H1 (cell line): ENCODE results near the gene RABGGTA. TPM values are rescaled to one million over a fixed set of nuclear protein-coding genes. Genes with fewer than 3 reads are reported as not detected.

Experiments used
- CTCF ChIA-PET: fragments of 300-600 bp; sonication (Branson Sonifier 250); formaldehyde crosslinking; loops from one replicate; lab custom pipeline; 2021; ENCODE audit not compliant: partially characterized antibody; lab: Charles Lee
- POLR2A ChIA-PET: fragments of 300-600 bp; sonication (Branson Sonifier 250); formaldehyde crosslinking; loops from one replicate; lab custom pipeline; 2021; ENCODE audit warnings: inconsistent platforms; ENCODE audit not compliant: partially characterized antibody; lab: Charles Lee
- DNase-seq, 2 experiments: peaks; one replicate each; pipeline versions ENCODE4 v3.0.0 to v3.0.0-alpha.2; 2010 to 2022; ENCODE audit warnings: low spot score in 2 of 2, low read depth in 1 of 2, mixed read lengths in 1 of 2
- FAIRE-seq: peaks from 2 replicates; lab custom pipeline; 2011; peaks lifted over from hg19 to GRCh38; lab: Jason Lieb, UNC
- H2AFZ ChIP-seq: 2 replicates; pipeline ENCODE4 v1.8.1; 2012; ENCODE audit warnings: low read length, inconsistent platforms
- H2AK5ac ChIP-seq: 2 replicates; pipeline ENCODE4 v1.6.1; 2013; ENCODE audit warnings: low read depth, low read length
- H2BK120ac ChIP-seq: replicated peaks from 2 replicates; pipeline ENCODE3; 2013; ENCODE audit warnings: low read depth, low read length, inconsistent platforms
- H2BK12ac ChIP-seq: 2 replicates; pipeline ENCODE4 v1.6.1; 2013; ENCODE audit warnings: low read depth, low read length
- H2BK15ac ChIP-seq: 2 replicates; pipeline ENCODE4 v1.6.1; 2013; ENCODE audit warnings: low read length
- H2BK20ac ChIP-seq: 2 replicates; pipeline ENCODE4 v1.6.1; 2013; ENCODE audit warnings: low read length
- H2BK5ac ChIP-seq: 2 replicates; pipeline ENCODE4 v1.6.1; 2013; ENCODE audit warnings: low read depth, low read length
- H3K14ac ChIP-seq: 2 replicates; pipeline ENCODE4 v1.6.1; 2013; ENCODE audit warnings: inconsistent platforms; ENCODE audit not compliant: insufficient read length
- H3K18ac ChIP-seq: 2 replicates; pipeline ENCODE4 v1.6.1; 2013; ENCODE audit warnings: low read length; ENCODE audit errors: extremely low read depth
- H3K23ac ChIP-seq: 2 replicates; pipeline ENCODE4 v1.6.1; 2013; ENCODE audit warnings: inconsistent platforms; ENCODE audit not compliant: insufficient read length
- H3K23me2 ChIP-seq: 2 replicates; pipeline ENCODE4 v1.6.1; 2013; ENCODE audit warnings: low read depth, low read length
- H3K27ac ChIP-seq: 2 replicates; pipeline ENCODE4 v1.6.1; 2011; ENCODE audit warnings: low read depth, low read length, inconsistent platforms
- H3K27me3 ChIP-seq, 4 experiments: replicated peaks in 1 of 4; 1 replicate in 1 of 4; 2 replicates in 3 of 4; pipeline versions ENCODE4 v1.6.1 to v1.8.1; 2011 to 2013; ENCODE audit warnings: low read length in 3 of 4, mild to moderate bottlenecking in 3 of 4, inconsistent platforms in 2 of 4, mixed read lengths in 2 of 4, moderate library complexity in 1 of 4; ENCODE audit not compliant: control insufficient read depth in 3 of 4, insufficient read depth in 3 of 4; ENCODE audit errors: extremely low read depth in 1 of 4
- H3K36me3 ChIP-seq, 4 experiments: 2 replicates each; pipeline versions ENCODE4 v1.6.1 to v1.8.1; 2011 to 2013; ENCODE audit warnings: mild to moderate bottlenecking in 4 of 4, low read length in 3 of 4, moderate library complexity in 2 of 4, control low read depth in 1 of 4, inconsistent platforms in 1 of 4; ENCODE audit not compliant: insufficient read depth in 4 of 4, control insufficient read depth in 2 of 4
- H3K4ac ChIP-seq: replicated peaks from 2 replicates; pipeline ENCODE3; 2013; ENCODE audit warnings: low read length, low read depth, mixed read lengths, inconsistent platforms; ENCODE audit not compliant: insufficient read length
- H3K4me1 ChIP-seq, 4 experiments: replicated peaks in 1 of 4; 1 replicate in 1 of 4; 2 replicates in 3 of 4; pipeline versions ENCODE4 v1.6.1 to v1.8.1; 2011 to 2013; ENCODE audit warnings: low read length in 3 of 4, inconsistent platforms in 2 of 4, mixed read lengths in 1 of 4; ENCODE audit not compliant: insufficient read depth in 4 of 4, control insufficient read depth in 3 of 4
- H3K4me2 ChIP-seq, 2 experiments: 2 replicates each; pipeline versions ENCODE4 v1.6.1 to v1.8.1; 2011 to 2013; ENCODE audit warnings: low read depth in 2 of 2, low read length in 2 of 2, control low read depth in 1 of 2, inconsistent platforms in 1 of 2, mild to moderate bottlenecking in 1 of 2; ENCODE audit not compliant: insufficient read depth in 1 of 2
- H3K4me3 ChIP-seq, 4 experiments: fragments of 200-600, 300-600 bp in 1 of 4; sonication (generic), shearing (Covaris generic), sonication (Bioruptor Twin) in 1 of 4; 2 replicates each; pipeline versions ENCODE4 v1.5.1 to v1.8.1; 2011 to 2016; ENCODE audit warnings: low read length in 4 of 4, low read depth in 3 of 4, control low read depth in 2 of 4, inconsistent platforms in 2 of 4, mild to moderate bottlenecking in 2 of 4, mixed read lengths in 1 of 4, moderate library complexity in 1 of 4; ENCODE audit not compliant: insufficient read depth in 2 of 4; ENCODE audit errors: extremely low read depth in 1 of 4
- H3K56ac ChIP-seq: replicated peaks from 2 replicates; pipeline ENCODE3; 2013; ENCODE audit warnings: low read depth, mild to moderate bottlenecking, mixed read lengths, low read length, inconsistent platforms; ENCODE audit not compliant: insufficient read length
- H3K79me1 ChIP-seq: 2 replicates; pipeline ENCODE4 v1.6.1; 2013; ENCODE audit warnings: low read depth, low read length, control low read depth
- H3K79me2 ChIP-seq, 2 experiments: 2 replicates each; pipeline versions ENCODE4 v1.6.1 to v1.8.1; 2012 to 2013; ENCODE audit warnings: low read length in 2 of 2, mild to moderate bottlenecking in 2 of 2, inconsistent platforms in 1 of 2; ENCODE audit not compliant: insufficient read depth in 2 of 2, control insufficient read depth in 1 of 2
- H3K9ac ChIP-seq, 4 experiments: replicated peaks in 1 of 4; 1 replicate in 1 of 4; 2 replicates in 3 of 4; pipeline versions ENCODE4 v1.6.1 to v1.8.1; 2011 to 2013; ENCODE audit warnings: low read depth in 3 of 4, low read length in 3 of 4, control low read depth in 2 of 4, mild to moderate bottlenecking in 2 of 4, moderate library complexity in 2 of 4, inconsistent platforms in 1 of 4; ENCODE audit errors: extremely low read depth in 1 of 4
- H3K9me3 ChIP-seq, 2 experiments: 2 replicates each; pipeline versions ENCODE4 v1.6.1 to v1.8.1; 2012 to 2013; ENCODE audit warnings: mild to moderate bottlenecking in 2 of 2, moderate library complexity in 2 of 2, control low read depth in 1 of 2, inconsistent platforms in 1 of 2, low read depth in 1 of 2, low read length in 1 of 2, mixed read lengths in 1 of 2; ENCODE audit not compliant: insufficient read depth in 2 of 2
- H4K20me1 ChIP-seq, 2 experiments: replicated peaks in 1 of 2; 2 replicates each; pipeline versions ENCODE3 to v1.8.1; 2011 to 2013; ENCODE audit warnings: inconsistent platforms in 2 of 2, low read length in 2 of 2, mild to moderate bottlenecking in 1 of 2; ENCODE audit not compliant: insufficient read depth in 2 of 2, control insufficient read depth in 1 of 2
- H4K5ac ChIP-seq: 2 replicates; pipeline ENCODE4 v1.6.1; 2013; ENCODE audit warnings: low read length, low read depth, mixed read lengths, inconsistent platforms; ENCODE audit not compliant: insufficient read length
- H4K8ac ChIP-seq: 2 replicates; pipeline ENCODE4 v1.8.0; 2013; ENCODE audit warnings: mild to moderate bottlenecking, moderate library complexity, low read length, inconsistent platforms; ENCODE audit not compliant: insufficient read depth; ENCODE audit errors: extremely low read depth
- H4K91ac ChIP-seq: replicated peaks from 2 replicates; pipeline ENCODE3; 2013; ENCODE audit warnings: low read length, mixed read lengths, inconsistent platforms; ENCODE audit not compliant: insufficient read length
- BCL11A ChIP-seq, 2 experiments: IDR thresholded peaks; one replicate each; pipeline ENCODE4 v1.6.1; 2011; ENCODE audit warnings: low read depth in 2 of 2, low read length in 2 of 2, mild to moderate bottlenecking in 2 of 2
- BRCA1 ChIP-seq: IDR thresholded peaks from 2 replicates; pipeline ENCODE4 v1.6.1; 2012; ENCODE audit warnings: low read depth, low read length, improper control_type of control experiment
- CBX8 ChIP-seq: fragments of 300-800, 300-1000 bp; sonication (generic); IDR thresholded peaks from 2 replicates; pipeline ENCODE4 v1.7.1; 2016; ENCODE audit warnings: low read depth, low read length, borderline replicate concordance
- EP300 ChIP-seq, 2 experiments: IDR thresholded peaks; 1 replicate in 1 of 2; 2 replicates in 1 of 2; pipeline ENCODE4 v1.6.1; 2011 to 2012; ENCODE audit warnings: low read depth in 2 of 2, low read length in 2 of 2, mild to moderate bottlenecking in 2 of 2, borderline replicate concordance in 1 of 2, inconsistent platforms in 1 of 2, moderate library complexity in 1 of 2
- POLR2AphosphoS5 ChIP-seq: IDR thresholded peaks from 2 replicates; pipeline ENCODE4 v1.6.1; 2011; ENCODE audit warnings: low read depth, low read length
- RFX5 ChIP-seq: IDR thresholded peaks from 2 replicates; pipeline ENCODE4 v1.6.1; 2011; ENCODE audit warnings: low read depth, low read length, improper control_type of control experiment, borderline replicate concordance
- SP1 ChIP-seq: IDR thresholded peaks from 2 replicates; pipeline ENCODE4 v1.6.1; 2011; ENCODE audit warnings: low read depth, low read length
- SP2 ChIP-seq: IDR thresholded peaks from 2 replicates; pipeline ENCODE4 v1.6.1; 2012; ENCODE audit warnings: mild to moderate bottlenecking, low read length, inconsistent platforms
- SRF ChIP-seq: IDR thresholded peaks from 2 replicates; pipeline ENCODE4 v1.6.1; 2011; ENCODE audit warnings: mild to moderate bottlenecking, low read depth, low read length, moderate library complexity
- TAF7 ChIP-seq: optimal IDR thresholded peaks from 2 replicates; pipeline ENCODE3; 2011; ENCODE audit warnings: low read depth, mild to moderate bottlenecking, inconsistent platforms, low read length, moderate library complexity, borderline replicate concordance
- TEAD4 ChIP-seq: IDR thresholded peaks from 2 replicates; pipeline ENCODE4 v1.6.1; 2012; ENCODE audit warnings: low read depth, low read length, inconsistent platforms, mixed read lengths
- WGBS, 2 experiments: shearing (Covaris generic) in 1 of 2; methylation state at CpG; one replicate each; pipeline versions ENCODE4 v1.1.6 to v1.1.7; 2013 to 2015; ENCODE audit warnings: low lambda C conversion rate in 2 of 2, mixed read lengths in 2 of 2, inconsistent platforms in 1 of 2, low coverage in 1 of 2, missing lambda C conversion rate in 1 of 2; ENCODE audit not compliant: insufficient replicate concordance in 2 of 2, insufficient coverage in 1 of 2, insufficient read length in 1 of 2; ENCODE audit errors: extremely low coverage in 1 of 2, missing lambda C conversion rate in 1 of 2; 5-methylcytosine and 5-hydroxymethylcytosine counted together
- polyA plus RNA-seq, 7 experiments: library from polyadenylated mRNA; depleted of rRNA in 3 of 7; stranded (reverse) in 5 of 7; unstranded in 2 of 7; fragments of >200 nt in 5 of 7; fragments of 200-250 nt in 2 of 7; gene quantifications; 1 replicate in 5 of 7; 2 replicates in 1 of 7; 4 replicates in 1 of 7; pipeline versions ENCODE4 v1.2.1 to v1.2.3, GENCODE V29; 2011 to 2013; ENCODE audit warnings: missing spikeins in 2 of 7, mixed read lengths in 2 of 7
- total RNA-seq: library from RNA; stranded (reverse); fragmentation: NEBNext Ultra II Directional; extraction: Animal tissue kit (Norgen Biotek cat#: 25700); gene quantifications from 2 replicates; pipeline ENCODE4 v1.2.1, GENCODE V29; 2021
- TF ChIP-seq, protein P1 (sequence below): IDR thresholded peaks from 2 replicates; pipeline ENCODE4 v1.6.1; 2012; ENCODE audit warnings: inconsistent platforms

The RABGGTA gene
- total and polyA plus RNA-seq, 2 of the 8 experiments (the other 6 are each of a cell fraction or from before 2014, with no cell fraction given): 16.0 to 49.8 TPM

DNA sequence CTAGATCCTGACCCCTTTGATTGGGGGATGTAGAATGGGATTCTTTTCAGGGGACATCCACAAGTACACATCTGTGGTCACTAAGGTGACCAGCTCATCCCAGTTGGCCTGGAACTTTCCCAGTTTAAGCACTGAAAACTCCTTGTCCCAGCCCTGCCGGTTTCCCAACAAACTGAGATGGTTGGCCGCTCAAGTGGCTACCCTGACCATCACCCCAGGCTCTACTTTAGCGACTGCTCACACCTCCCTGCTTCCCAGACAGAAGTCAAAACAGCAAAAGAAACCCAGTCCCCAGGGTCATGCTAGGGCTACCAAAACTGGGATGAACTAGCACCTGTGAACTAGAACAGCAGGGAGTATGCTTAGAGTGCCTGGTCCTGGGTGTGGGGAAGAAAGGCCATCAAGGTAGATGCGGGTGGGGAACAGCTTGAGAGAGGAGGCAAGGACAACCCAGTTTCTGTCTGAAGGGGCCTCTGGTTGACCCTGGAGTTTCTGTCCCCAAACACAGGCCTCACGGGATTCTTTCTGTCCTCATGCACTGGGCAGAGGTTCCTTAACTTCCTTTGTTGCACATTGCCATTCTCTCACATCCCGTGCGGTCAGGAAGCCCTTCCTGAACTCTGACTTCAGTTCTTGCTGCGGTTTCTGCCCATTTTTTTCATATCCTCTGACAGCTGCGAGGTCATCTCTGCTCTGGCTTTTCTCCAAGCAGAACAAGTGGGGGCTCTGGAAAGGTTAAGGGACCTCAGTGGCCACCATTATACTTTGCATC is 41.5 kb upstream of the RABGGTA start:
- FAIRE-seq (no peak), DNase-seq (no peak)
- Histone ChIP-seq H3K23me2 (peaks cover 1% of the 10 kb centered on the region; the same call in 1 of the 2 replicates), H2BK20ac (no peak overlapping the region), H3K27ac (no peak overlapping the region), H4K5ac (no peak overlapping the region), H4K91ac (no peak overlapping the region), H3K14ac (no peak overlapping the region), H2AK5ac (no peak overlapping the region), H3K23ac (no peak overlapping the region), H3K9ac (no peak overlapping the region), H4K20me1 (peaks cover 2 to 6% of the 10 kb centered on the region in 2 experiments), H3K18ac (no peak overlapping the region), H3K56ac (no peak overlapping the region), H2BK12ac (no peak overlapping the region), H2AFZ (no peak overlapping the region), H3K4me3 (no peak overlapping the region), H3K36me3 (peaks cover 0 to 10% (median 1%) of the 10 kb centered on the region in 4 experiments; a peak in 3 of 8 replicates), H2BK15ac (no peak overlapping the region), H3K4me1 (no peaks in the 10 kb centered on the region; a peak in 2 of 7 replicates), H2BK5ac (no peak overlapping the region), H4K8ac (no peak overlapping the region), H3K4ac (no peak overlapping the region), H3K79me1 (no peaks in the 10 kb centered on the region), H3K27me3 (peaks cover 0 to 20% (median 15%) of the 10 kb centered on the region in 4 experiments; a peak in 6 of 7 replicates), H3K79me2 (no peaks in the 10 kb centered on the region), H2BK120ac (no peak overlapping the region), H3K9me3 (no peaks in the 10 kb centered on the region; a peak in 1 of 4 replicates), H3K4me2 (no peak overlapping the region)
- WGBS, 2 experiments: 93% methylated on average over 9 of the region's 9 CpGs; no CpG with 5 or more reads in 1 of the 2 experiments
- ChIA-PET CTCF (interaction anchor here (1.4 to 15.8 kb wide), 4 partner anchors 10 to 18 kb away, joined by 3 to 173 read pairs (median 10); partner anchors contain the start of gene ADCY4), POLR2A (interaction anchor here (0.8 to 5.1 kb wide), 6 partner anchors 9 to 118 kb away, joined by 3 to 35 read pairs (median 4); partner anchors contain the start of genes DHRS1, NOP9, RABGGTA and TINF2)
- TF ChIP-seq SRF (no peak), BRCA1 (no peak), SP1 (no peak), TEAD4 (no peak), TAF7 (no peak), POLR2AphosphoS5 (no peak), RFX5 (no peak), SP2 (no peak), CBX8 (no peak), BCL11A (IDR thresholded peaks at IDR 0.05; ENCODE audit: low read depth in 2 of 2, low read length in 2 of 2) (no peak), EP300 (IDR thresholded peaks at IDR 0.05; ENCODE audit: borderline replicate concordance in 1 of 2, low read depth in 2 of 2, low read length in 2 of 2) (no peak)
- TF ChIP-seq, protein P1, sequence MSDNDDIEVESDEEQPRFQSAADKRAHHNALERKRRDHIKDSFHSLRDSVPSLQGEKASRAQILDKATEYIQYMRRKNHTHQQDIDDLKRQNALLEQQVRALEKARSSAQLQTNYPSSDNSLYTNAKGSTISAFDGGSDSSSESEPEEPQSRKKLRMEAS: no peak
